HUES6 (cell line): ENCODE data around the gene CLASP1.
"Not testable (repeated sequence)": the region's sequence is repeated elsewhere in the genome, so short reads cannot be mapped to it uniquely, and the experiment has no call there.

ENCODE experiments used
- H3K27ac ChIP-seq: 2 replicates; pipeline ENCODE4 v1.7.0; 2013; ENCODE audit warnings: low read depth, mild to moderate bottlenecking, low read length, inconsistent platforms
- H3K27me3 ChIP-seq: 2 replicates; pipeline ENCODE4 v1.6.1; 2013; ENCODE audit warnings: low read length; ENCODE audit not compliant: control insufficient read depth, insufficient read depth
- H3K36me3 ChIP-seq: 2 replicates; pipeline ENCODE4 v1.6.1; 2013; ENCODE audit warnings: low read length; ENCODE audit not compliant: control insufficient read depth, insufficient read depth
- H3K4me1 ChIP-seq: 2 replicates; pipeline ENCODE4 v1.6.1; 2013; ENCODE audit warnings: low read length; ENCODE audit not compliant: control insufficient read depth, insufficient read depth
- H3K4me3 ChIP-seq: 2 replicates; pipeline ENCODE4 v1.5.1; 2013; ENCODE audit warnings: low read depth, low read length
- H3K9ac ChIP-seq: one replicate; pipeline ENCODE4 v1.6.1; 2013; ENCODE audit warnings: mild to moderate bottlenecking, low read length
- H3K9me3 ChIP-seq: 2 replicates; pipeline ENCODE4 v1.6.1; 2013; ENCODE audit warnings: low read depth, low read length; ENCODE audit not compliant: control insufficient read depth, insufficient read depth

Gene CLASP1

DNA sequence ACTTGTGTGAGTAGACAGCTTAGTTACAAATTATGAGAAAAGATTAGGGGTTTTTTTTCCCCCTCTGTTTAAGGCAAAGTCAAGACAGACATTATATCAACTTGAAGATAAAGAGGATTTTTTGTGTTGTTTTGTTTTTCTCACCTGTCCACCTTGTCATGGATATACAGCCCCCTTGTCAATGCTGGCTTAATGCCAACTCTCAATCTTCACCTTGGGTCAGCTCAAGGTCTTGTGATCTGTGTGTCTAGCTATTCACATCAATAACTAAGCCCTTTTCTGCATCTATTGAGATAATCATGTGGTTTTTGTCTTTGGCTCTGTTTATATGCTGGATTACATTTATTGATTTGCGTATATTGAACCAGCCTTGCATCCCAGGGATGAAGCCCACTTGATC, 211.0 kb downstream of the CLASP1 start:
- H3K4me3 ChIP-seq, H3K9ac ChIP-seq, H3K9me3 ChIP-seq, H3K27me3 ChIP-seq, H3K4me1 ChIP-seq, H3K27ac ChIP-seq: not testable (repeated sequence)
- H3K36me3 ChIP-seq: peaks cover 20% of the 10 kb centered on the region

DNA sequence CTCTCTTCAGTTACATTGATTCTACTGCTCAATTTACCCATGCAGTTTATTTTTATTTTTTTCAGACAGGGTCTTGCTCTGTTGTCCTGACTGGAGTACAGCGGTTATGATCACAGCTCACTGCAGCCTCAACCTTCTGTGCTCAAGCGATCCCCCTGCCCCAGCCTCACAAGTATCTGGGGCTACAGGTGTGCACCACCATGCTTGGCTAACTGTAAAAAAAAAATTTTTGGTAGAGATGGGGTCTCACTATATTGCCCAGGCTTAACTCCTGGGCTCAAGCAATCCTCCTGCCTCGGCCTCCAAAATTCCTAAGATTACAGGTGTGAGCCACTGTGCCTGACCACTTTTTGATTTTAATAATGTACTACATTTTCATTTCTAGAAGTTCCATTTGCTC, 212.3 kb downstream of the CLASP1 start:
- no peaks in the 10 kb centered on the region for H3K27me3 ChIP-seq
- no peak overlapping the region for H3K4me3 ChIP-seq
- H3K9ac ChIP-seq: no peak overlapping the region
- no peak overlapping the region for H3K27ac ChIP-seq
- H3K4me1 ChIP-seq: no peaks in the 10 kb centered on the region
- H3K9me3 ChIP-seq: no peaks in the 10 kb centered on the region
- H3K36me3 ChIP-seq: peaks cover 16% of the 10 kb centered on the region

DNA sequence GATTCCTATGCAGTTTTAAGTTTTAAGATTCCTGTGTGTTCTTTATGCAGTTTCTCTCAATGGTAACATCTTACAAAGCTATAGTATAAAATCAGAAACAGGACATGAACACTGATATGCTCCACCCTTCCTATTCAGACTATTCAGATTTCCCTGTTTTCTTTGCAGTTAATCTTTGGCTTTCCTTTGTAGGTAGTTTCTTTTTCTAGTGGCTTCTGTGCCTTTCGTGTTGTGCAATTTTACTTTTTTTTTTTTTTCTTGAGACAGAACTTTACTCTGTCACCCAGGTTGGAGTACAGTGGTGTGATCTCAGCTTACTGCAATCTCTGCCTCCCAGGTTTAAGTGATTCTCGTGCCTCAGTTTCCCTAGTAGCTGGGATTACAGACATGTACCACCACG, 213.5 kb downstream of the CLASP1 start:
- H3K36me3 ChIP-seq: peaks cover 14% of the 10 kb centered on the region
- H3K4me3 ChIP-seq: no peak overlapping the region

DNA sequence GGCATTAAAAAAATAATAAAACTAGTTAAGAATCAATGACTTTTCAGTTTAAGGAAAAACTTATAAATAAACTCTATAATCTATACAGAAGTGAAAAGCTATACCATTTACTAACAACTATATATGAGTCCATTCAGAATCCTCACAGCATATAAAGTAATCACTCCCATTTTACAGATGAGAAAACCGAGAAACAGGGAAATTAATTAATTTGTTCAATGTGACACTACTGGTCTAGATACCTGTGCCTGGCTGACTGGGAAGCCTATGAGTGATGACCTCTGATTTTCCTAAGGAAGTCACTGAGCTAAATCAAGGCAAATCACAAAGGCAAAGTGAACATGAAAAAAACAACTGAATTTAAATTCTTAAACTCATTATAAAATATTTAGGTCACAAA, 218.0 kb downstream of the CLASP1 start:
- Histone ChIP-seq H3K36me3 (peaks cover 31% of the 10 kb centered on the region), H3K4me3 (no peak overlapping the region), H3K27me3 (no peaks in the 10 kb centered on the region), H3K4me1 (no peaks in the 10 kb centered on the region), H3K27ac (no peak overlapping the region), H3K9ac (no peak overlapping the region), H3K9me3 (no peaks in the 10 kb centered on the region)

More for the DNA sequence above, 213.5 kb downstream of the CLASP1 start:
- no peak overlapping the region for H3K9ac ChIP-seq
- H3K27me3 ChIP-seq: no peaks in the 10 kb centered on the region
- no peak overlapping the region for H3K27ac ChIP-seq
- no peaks in the 10 kb centered on the region for H3K4me1 ChIP-seq
- no peaks in the 10 kb centered on the region for H3K9me3 ChIP-seq

DNA sequence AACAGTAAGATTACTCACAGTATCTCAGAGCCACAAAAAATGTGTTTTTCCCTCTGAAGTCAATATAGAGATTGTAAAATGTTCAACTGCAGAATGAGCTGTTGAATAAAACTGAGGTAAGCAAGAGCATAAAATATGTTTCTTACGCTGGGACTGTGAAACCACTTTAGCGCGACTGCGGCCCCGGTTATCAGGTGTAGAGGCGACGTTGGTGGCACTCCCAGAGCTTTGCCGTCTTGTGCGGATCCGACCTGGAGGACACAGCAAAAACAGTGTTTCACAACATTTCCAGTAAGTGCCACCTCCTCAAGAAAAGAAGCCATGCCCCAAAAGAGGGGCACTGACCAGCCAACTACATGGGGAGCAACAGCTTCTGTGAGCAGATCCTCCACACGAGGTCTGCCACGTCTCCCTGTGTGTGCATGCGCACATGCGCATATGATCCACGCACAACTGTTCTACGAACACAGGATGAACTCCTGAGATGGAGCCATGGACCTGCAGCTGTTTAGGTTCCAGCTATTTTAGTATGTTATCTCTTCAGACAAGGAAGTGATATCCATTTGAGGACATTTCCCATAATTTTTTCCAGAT, 219.2 kb downstream of the CLASP1 start:
- Histone ChIP-seq H3K36me3 (peaks cover 33% of the 10 kb centered on the region), H3K27ac (no peak overlapping the region), H3K27me3 (no peaks in the 10 kb centered on the region), H3K4me1 (no peaks in the 10 kb centered on the region), H3K9ac (no peak overlapping the region), H3K9me3 (no peaks in the 10 kb centered on the region), H3K4me3 (no peak overlapping the region)

DNA sequence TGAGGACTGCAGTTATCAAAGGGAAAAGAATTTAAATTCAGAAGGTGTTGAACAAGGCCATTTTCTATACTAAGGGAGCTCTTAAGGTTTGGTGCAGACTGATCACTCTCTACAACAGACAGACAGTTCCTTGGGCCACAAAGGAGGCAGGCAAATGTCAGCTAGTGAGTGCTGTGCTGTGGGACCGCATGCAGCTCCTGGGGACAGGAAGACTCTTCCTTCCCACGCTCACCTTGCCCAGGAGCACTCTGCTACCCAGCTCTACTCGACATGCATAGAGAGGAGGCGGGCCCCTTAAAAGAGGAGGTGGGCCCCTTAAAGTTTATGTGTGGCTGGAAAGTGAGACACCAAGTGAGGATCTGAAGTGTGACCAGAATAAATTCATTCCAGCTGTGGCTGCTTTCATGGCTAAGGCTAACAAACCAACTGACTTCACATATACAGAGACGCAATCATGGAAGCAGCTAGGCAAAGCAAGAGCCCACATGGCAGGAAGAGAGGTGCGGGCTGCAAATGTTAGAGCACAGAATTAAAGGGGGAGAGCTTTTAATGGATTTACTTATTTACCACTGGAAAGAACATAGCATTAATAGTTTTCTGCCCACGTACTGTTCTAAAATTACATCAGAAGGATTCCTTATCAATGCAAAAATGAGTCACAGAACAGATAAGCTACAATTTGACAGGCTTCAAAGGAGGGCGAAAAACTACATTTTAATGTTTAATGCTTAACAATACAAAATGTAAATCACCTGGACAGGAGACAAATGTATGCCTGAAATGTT, 220.0 kb downstream of the CLASP1 start:
- Histone ChIP-seq H3K27ac (no peak overlapping the region), H3K4me1 (no peaks in the 10 kb centered on the region), H3K27me3 (no peaks in the 10 kb centered on the region), H3K36me3 (peaks cover 38% of the 10 kb centered on the region), H3K9ac (no peak overlapping the region), H3K9me3 (no peaks in the 10 kb centered on the region), H3K4me3 (no peak overlapping the region)

DNA sequence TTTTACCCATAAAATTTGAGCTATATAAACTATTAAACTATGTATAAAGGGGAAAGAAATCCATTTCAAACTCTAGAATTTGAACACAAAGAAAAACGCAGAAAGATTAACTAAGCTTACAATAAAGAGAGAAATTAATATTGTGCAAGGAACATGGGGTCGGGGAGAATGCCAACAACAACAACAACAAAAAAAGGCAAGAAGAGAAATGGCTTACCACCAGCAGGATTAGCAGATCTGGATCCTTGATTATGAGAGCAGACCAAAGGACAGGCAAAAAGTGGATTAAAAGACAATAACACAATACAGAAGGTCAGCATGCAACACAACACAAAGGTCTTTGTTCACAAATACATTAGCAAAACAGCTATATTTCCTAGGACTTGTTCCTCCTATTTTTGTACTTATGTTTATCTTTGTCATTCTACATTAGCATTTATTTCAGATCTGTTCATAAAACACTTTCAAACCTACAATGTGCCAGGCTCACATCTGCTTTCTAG, 222.0 kb downstream of the CLASP1 start:
- no peak overlapping the region for H3K4me3 ChIP-seq
- H3K27me3 ChIP-seq: no peaks in the 10 kb centered on the region
- peaks cover 46% of the 10 kb centered on the region for H3K36me3 ChIP-seq

DNA sequence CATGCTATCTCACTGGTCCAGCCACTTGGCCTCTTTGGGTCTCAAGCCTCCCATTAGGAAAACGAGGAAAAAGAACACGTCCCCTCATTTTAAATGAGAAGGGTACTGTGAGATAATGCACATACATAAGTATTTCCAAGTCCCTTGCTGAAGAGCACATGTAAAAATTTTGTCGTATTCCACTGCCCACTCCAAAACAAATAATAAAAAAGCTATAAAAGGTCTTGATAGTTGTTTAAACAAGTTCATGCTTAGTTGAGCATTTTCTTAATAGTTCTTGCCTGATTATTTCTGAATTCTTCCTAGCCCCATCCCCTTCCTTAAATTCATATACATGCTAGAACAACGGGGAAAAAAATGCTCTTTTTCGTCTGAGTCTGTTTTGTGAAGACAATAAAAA, 228.8 kb downstream of the CLASP1 start:
- no peaks in the 10 kb centered on the region for H3K4me1 ChIP-seq
- no peaks in the 10 kb centered on the region for H3K27me3 ChIP-seq
- no peaks in the 10 kb centered on the region for H3K9me3 ChIP-seq
- H3K4me3 ChIP-seq: no peak overlapping the region
- H3K27ac ChIP-seq: no peak overlapping the region
- peaks cover 50% of the 10 kb centered on the region for H3K36me3 ChIP-seq
- no peak overlapping the region for H3K9ac ChIP-seq

More for the DNA sequence above, 222.0 kb downstream of the CLASP1 start:
- H3K9ac ChIP-seq: no peak overlapping the region
- no peaks in the 10 kb centered on the region for H3K9me3 ChIP-seq
- no peak overlapping the region for H3K27ac ChIP-seq
- H3K4me1 ChIP-seq: no peaks in the 10 kb centered on the region

DNA sequence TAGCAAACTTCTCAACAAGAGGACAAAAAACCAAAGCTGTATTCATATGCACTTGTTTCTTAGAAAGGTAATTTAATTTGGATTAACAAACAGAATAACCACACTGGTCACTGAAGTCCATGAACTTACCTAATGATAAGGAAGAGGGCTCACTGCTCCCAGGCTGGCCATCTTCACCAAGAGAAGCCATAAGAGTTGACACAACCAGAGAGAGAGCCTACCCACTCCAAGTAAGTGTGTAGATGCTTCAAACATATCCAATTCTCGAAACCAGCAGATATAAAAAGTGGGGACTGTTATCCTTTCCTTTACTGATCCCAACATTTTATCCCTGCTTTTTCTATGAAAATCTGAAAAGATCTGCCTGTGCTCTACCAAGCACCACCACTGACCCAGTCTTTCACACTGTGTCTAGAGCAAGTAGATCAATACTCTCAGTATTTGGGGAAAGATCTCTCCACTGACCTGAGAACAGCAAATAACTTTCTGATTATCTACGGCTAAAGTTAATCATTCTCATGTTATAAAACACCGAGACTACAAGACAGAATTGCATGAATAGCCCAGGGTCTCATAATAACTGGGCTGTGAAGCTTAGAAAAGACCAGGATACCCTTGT, 230.1 kb downstream of the CLASP1 start:
- H3K4me3 ChIP-seq: no peak overlapping the region
- H3K27me3 ChIP-seq: no peaks in the 10 kb centered on the region
- H3K4me1 ChIP-seq: no peaks in the 10 kb centered on the region
- peaks cover 46% of the 10 kb centered on the region for H3K36me3 ChIP-seq
- H3K27ac ChIP-seq: no peak overlapping the region
- H3K9me3 ChIP-seq: no peaks in the 10 kb centered on the region
- no peak overlapping the region for H3K9ac ChIP-seq

DNA sequence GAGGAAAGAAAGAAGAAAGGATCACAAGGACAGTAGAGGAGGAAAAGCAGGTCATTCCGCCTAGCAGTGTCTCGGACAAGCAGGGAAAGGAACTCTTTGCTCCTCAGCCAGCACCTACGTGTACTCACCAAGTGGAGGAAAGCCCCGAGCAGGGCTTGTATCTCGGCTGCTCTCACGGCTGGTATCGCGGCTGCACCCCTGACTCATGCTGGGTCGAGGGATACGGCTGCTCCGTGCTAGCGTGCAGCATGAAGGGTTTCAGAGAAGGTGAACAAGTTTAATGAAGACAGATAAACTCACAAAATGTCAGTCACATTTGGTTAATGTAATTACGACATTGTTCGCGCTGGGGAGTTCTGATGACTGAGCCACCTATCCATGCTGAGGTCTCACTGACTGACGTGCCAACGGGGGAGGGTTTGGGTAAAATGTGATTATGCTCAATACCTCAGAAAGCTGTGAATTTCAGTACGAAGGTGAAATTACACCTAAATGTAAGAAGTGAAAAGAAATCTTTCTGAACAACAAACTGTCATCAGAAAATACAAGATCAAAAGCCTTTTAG, 230.7 kb downstream of the CLASP1 start:
- no peak overlapping the region for H3K27ac ChIP-seq
- H3K4me3 ChIP-seq: no peak overlapping the region
- H3K27me3 ChIP-seq: no peaks in the 10 kb centered on the region
- no peaks in the 10 kb centered on the region for H3K9me3 ChIP-seq
- H3K4me1 ChIP-seq: no peaks in the 10 kb centered on the region
- H3K36me3 ChIP-seq: peaks cover 43% of the 10 kb centered on the region
- no peak overlapping the region for H3K9ac ChIP-seq

DNA sequence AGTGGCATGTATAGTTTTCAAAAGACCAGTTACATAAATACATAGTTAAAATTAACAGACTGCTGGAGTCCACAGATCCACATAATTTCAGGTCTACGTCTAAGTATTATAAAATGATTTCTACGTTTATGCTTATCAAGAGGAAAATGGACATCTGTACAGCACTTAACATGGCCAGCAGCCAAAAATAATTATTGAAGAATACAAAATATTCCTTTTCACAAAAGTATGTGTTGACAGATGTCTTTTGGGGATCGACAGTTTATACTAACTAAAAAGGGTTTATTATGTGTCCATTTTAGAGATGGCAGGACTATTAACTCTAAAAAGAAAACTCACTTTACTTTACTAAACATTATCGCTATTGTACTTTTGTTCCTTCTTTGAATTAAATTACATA, 231.4 kb downstream of the CLASP1 start:
- H3K27me3 ChIP-seq: no peaks in the 10 kb centered on the region
- no peak overlapping the region for H3K9ac ChIP-seq
- no peak overlapping the region for H3K27ac ChIP-seq
- no peak overlapping the region for H3K4me3 ChIP-seq
- H3K36me3 ChIP-seq: peaks cover 42% of the 10 kb centered on the region
- no peaks in the 10 kb centered on the region for H3K9me3 ChIP-seq
- no peaks in the 10 kb centered on the region for H3K4me1 ChIP-seq
